GM20431 (cell line): ENCODE measurements around the gene SS18.
"Not testable (repeated sequence)": the region's sequence is repeated elsewhere in the genome, so short reads cannot be mapped to it uniquely, and the experiment has no call there.

Experiments
- in situ Hi-C: fragments of 300-500 bp; cut with MseI, MboI; formaldehyde crosslinking; loops from one replicate; pipeline ENCODE4 v1.15.0; 2020; ENCODE audit warnings: low sequenced_read_pairs; ENCODE audit not compliant: unreplicated experiment

Gene SS18, protein sequence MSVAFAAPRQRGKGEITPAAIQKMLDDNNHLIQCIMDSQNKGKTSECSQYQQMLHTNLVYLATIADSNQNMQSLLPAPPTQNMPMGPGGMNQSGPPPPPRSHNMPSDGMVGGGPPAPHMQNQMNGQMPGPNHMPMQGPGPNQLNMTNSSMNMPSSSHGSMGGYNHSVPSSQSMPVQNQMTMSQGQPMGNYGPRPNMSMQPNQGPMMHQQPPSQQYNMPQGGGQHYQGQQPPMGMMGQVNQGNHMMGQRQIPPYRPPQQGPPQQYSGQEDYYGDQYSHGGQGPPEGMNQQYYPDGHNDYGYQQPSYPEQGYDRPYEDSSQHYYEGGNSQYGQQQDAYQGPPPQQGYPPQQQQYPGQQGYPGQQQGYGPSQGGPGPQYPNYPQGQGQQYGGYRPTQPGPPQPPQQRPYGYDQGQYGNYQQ

DNA sequence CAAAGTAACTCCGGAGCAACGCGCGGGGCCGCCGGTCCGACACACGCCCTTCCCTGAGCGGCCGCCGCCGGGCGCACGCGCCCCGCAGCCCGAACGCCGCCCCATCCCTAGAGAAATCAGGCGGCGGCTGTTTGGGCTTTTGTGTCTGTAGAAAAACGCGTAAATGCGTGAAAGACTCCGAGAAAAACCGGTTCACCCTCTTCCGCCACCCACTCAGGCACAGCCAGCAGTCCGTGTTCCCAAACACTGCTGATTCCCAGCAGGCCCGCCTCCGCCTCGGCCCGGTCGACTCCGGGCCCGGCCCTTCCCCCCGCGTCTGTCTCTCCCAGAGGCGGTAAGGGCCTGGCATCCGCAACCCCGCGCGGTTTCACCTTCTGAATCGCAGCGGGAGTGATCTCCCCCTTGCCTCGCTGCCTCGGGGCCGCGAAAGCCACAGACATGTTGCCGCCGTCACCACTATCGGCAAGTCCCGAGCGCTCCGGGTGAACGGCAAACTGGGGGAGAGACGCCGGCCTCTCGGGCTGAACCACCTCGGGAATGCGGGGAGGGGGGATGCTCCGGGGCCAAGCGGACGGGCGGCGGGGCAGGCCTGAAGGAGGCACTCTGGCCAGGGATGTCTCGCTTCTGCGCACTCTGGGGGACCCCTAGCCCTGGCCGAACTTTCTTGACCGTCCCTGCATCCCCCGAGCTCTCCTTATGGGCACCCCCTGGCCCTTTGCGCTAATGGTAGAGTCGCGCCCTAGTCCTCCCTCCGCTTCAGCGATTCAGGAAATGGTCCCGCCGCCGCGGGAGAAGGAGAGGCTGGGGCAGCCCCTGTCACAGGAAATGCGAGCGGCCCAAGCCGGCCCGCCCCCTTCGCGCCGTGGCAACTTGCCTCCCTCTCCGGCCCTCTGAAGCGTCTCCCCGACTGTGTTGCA lies at the start of gene SS18:
Gene SS18 (minus strand): TSS at position 484 of the 917 bp plus-strand sequence. CDS start 44 bp downstream, at position 440.
- in situ Hi-C loops, result no loop called here

DNA sequence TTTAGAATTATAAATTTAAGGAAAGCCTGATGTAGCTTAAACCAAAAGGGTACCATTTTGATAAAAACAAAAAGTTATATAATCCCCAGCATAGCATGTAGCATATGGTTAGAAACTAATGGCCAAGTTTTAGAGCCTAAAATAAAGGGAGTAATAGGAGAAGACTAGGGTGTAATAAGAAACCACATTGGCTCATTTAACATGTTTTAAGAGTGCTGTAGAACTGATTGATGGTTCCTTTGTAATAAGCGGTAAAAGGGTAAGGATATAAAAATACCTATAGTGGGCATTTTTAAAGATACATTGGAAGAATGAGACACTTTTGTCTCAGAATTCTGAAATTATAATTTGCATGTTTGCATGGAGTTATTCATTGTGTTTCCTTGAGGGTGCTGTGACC lies 45.1 kb upstream of the SS18 start:
- in situ Hi-C loops, result no loop called here

DNA sequence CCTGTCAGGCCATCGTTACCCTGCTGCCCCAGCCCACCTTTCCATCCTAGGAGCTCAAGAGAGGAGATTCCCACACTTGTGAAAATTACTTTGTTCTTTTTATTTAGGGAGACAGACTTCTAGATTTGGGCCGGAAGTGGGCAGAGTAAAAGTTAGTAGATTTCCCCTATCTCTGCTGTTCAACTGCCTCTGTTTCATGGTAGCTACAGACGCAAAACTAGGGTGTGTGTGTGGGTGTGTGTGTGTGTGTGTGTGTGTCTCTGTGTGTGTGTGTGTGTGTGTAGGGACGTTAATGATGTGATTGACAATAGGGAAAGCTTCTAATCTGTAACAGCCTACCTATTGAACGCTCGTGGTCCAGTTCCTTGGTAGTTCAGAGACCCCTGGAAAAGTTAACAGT lies 43.7 kb upstream of the SS18 start:
- in situ Hi-C loops, result no loop called here

DNA sequence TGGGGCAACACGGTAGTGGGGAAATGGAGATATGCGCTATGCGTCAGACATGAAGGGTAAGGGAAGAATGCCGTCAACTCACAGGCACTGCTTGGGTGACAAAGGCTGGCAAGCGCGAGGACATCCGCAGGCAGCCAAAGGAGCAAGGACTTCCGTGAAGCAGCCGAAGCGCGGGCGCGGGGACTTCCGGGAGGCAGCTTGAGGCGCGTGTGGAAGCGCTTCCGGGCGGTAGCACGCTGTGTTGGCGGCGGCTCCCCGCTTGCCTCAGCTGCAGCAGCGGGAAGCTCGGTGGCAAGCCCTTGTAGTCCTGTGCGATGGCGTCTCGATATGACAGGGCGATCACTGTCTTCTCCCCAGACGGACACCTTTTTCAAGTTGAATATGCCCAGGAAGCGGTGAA lies 43.2 kb upstream of the SS18 start, which contains the start of gene PSMA8:
Gene PSMA8 (plus strand): TSS at position 218 of the 400 bp plus-strand sequence. CDS start 97 bp downstream, at position 315.
- in situ Hi-C loops, result no loop called here

DNA sequence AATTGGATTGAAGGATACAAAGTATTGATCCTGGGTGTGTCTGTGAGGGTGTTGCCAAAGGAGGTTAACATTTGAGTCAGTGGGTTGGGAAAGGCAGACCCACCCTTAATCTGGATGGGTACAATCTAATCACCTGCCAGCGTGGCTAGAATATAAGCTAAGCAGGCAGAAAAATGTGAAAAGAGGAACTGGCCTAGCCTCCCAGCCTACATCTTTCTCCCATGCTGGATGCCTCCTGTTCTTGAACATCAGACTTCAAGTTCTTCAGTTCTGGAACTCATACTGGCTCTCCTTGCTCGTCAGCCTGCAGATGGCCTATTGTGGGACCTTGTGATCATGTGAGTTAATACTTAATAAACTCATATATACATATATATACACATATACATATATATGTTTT lies 37.8 kb upstream of the SS18 start:
- in situ Hi-C loops, result not testable (repeated sequence)

DNA sequence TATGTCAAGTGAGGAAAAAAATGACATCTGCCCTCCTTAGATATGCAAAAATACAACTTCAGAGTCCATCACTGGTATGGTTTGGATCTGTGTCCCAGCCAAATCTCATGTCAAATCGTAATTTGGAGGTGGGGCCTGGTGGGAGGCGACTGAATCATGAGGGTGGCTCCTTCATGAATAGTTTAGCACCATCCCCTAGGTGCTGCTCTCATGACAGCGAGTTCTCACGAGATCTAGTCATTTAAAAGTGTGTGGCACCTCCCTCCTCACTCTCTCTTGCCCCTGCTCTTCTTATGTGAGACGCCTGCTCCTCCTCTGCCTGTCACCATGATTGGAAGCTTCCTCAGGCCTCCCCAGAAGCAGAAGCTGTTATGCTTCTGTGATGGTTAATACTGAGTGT lies 37.4 kb upstream of the SS18 start:
- in situ Hi-C loops, result no loop called here

DNA sequence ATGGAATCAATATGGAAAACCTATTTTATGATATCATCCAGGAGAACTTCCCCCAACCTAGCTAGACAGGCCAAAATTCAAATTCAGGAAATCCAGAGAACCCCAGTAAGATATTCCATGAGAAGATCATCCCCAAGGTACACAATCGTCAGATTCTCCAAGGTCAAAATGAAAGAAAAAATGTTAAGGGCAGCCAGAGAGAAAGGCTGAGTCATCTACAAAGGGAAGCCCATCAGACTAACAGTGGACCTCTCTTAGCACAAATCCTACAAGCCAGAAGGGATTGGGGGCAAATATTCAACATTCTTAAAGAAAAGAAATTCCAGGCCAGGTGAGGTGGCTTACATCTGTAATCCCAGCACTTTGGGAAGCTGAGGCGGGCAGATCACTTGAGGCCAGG lies 31.6 kb upstream of the SS18 start:
- in situ Hi-C loops, result not testable (repeated sequence)

DNA sequence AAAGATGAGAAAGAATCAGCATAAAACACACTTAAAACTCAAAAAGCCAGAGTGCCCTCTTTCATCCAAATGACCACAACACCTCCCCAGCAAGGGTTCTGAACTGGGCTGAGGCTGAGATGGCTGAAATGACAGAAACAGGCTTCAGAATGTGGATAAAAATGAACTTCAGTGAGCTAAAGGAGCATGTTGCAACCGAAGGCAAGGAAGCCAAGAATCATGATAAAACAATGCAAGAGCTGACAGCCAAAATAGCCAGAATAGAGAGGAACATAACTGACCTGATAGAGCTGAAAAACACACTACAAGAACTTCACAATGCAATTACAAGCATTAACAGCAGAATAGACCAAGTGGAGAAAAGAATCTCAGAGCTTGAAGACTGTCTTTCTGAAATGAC lies 31.1 kb upstream of the SS18 start:
- in situ Hi-C loops, result no loop called here

DNA sequence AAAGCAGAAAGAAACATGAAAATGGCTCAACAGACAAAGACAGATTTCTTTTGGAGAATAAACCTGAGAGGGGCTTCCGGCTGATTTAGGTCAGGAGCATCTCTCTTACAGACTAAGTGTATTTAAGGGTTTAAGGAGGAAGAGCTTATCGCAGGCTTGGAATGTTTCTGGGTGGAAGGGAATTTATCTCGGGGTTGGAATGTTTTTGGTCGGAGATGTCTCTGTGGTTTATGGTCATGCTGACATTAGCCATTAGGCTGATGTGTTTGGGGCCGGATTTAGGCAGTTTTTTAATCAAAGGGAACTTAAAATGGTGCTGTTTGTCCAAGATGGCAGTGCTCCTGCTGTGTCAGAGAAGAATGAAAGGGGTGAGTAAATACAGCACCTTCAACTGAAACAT lies 28.8 kb upstream of the SS18 start:
- in situ Hi-C loops, result no loop called here

DNA sequence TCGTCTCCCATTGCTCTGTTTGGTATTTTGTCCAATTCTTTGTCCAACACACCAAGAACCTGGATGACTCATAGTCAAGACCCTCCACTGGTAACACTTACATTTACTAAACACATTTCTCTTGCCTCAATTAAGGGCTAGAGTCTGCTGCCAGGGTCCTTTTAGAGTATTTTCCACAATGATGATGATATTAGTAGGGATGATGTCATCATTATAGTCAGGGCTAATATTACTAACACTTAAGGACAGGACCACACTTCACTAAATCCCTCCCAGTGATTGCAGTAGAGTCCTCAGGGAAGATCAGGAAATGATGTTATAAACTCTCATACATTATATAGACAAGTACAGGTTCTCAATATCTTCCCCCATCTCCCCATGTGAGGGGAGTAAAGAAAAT lies 13.6 kb upstream of the SS18 start:
- in situ Hi-C loops, result no loop called here

DNA sequence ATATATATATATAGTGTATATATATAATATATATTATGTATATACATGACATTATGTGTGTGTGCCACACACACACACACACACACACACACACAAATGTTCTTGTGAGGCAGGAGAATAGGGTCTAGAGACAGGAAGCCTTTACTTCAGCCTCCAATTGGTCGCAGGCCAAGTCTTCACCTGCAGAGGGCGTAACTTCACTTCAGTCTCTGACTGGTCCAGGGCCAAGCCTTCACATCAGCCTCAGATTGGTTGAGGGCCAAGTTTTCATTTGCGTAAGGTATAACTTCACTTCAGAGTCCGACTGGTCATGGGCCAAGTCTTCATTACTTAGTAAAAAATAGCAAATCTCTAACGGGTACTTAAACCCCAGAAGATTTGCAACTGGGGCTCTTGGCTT lies 13.2 kb upstream of the SS18 start:
- in situ Hi-C loops, result no loop called here

DNA sequence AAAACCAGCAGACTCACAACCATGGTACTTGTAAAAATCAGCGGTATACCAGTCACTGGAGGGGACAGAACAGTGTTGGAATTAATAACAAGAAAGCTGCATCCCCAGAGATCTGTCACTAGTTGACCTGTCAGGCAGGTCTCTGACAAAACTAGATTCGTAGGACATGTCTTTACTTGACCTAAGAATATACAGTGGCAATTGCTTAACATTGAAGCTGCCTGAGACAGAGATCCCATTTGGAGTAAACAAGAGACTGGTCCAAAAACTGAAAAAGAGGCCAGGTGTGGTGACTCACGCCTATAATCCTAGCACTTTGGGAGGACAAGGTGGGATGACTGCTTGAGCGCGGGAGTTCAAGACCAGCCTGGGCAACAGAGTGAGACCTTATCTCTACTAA lies 7.2 kb upstream of the SS18 start:
- in situ Hi-C loops, result no loop called here

DNA sequence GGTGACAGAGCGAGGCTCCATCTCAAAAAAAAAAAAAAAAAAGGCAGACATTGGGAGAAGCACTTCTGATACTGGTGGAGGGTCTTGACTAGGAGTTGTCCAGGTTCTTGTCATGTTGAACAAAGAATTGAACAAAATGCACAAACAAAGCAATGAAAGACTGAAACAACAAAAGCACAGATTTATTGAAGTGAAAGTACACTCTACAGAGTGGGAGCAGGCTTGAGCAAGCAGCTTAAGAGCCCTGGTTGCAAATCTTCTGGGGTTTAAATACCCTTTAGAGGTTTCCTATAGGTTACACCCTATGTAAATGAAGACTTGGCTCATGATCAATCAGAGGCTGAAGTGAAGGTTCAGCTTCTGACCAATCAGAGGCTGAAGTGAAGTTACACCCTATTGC lies 6.4 kb upstream of the SS18 start:
- in situ Hi-C loops, result no loop called here

DNA sequence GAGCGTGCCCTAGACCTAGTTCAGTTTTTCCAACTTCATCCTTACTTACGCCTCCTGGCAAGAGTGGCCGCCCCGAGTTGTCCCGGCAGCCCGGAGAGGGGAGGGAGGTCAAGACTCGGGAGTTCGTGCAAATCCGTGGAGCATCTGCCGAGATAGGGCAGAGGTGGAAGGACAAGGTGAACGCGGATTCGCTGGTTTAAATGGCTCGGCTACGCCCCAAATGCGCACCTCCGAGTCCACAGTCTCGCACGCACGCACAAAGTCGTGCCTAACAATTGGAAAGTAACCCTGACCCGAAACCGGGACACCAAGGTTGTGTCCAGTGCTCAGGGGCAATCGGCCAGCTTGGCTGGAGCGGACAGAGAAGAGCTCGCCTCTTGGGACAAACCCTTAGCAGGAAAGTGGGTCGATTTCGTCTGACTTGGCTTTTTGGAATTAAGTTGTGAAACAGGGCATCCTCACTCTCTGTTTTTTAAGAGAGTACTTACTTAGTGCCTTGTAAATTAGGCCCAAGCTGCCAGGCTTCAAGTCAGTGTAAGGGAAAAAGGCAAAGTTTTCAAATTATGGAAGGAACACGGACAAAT lies 726 bp upstream of the SS18 start:
- in situ Hi-C loops, result no loop called here

DNA sequence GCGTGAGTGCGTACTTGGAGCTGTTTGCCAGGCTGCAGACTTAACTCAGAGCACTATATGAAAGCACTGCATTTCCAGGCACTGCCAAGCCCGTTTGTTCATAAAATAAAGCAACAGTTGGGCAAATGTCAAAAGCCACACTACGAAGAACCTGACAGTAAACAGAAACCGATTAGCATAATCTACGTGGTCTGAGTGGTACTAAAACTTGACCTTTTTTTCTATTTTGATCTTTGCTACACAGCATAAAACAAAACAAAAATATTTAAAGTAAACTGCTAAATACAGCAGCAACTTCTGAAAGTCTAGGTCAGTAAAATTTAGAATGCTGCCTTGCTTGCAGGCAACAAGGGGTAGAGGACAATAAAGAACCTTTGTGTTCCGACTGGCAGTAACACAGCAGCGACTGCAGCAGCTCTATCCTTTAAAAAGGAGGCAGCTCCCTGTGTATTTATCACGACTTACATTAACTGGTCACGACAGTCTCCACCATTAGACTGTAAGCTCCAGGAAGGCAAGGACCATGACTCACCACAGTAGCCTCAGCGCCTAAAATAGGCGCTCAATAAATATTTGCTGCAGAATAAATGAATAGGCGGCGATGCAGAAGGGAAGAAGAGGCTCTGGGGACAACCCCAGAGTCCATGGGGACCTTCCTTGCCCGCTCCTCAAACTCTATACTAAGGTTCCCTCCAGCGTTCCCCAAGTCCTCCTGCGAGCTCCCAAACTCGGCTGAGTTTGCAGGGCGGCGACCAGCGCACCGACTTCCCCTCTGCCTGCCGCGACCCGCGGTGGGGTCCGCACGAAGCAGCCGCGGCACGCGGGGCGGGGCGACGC lies 902 bp downstream of the SS18 start:
- in situ Hi-C loops, result no loop called here

DNA sequence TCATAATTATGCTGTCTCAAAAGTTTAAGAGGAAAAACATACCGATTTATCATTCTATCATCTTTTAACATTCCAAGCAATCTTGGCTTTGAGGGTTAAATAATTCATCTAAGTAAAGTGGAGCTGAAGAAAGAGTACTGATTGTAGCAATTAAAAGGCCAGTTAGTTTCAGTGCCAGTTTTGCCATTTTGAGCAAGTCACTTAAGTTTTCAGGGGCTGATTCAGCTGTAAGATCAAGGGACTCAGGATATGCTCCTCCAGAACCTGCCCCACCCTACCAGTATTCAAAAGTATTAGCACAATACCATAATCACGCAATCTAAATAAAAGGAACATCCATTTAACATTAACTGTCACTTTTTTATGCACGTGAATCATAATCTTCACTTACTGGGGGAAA lies 1.9 kb downstream of the SS18 start:
- in situ Hi-C loops, result no loop called here

DNA sequence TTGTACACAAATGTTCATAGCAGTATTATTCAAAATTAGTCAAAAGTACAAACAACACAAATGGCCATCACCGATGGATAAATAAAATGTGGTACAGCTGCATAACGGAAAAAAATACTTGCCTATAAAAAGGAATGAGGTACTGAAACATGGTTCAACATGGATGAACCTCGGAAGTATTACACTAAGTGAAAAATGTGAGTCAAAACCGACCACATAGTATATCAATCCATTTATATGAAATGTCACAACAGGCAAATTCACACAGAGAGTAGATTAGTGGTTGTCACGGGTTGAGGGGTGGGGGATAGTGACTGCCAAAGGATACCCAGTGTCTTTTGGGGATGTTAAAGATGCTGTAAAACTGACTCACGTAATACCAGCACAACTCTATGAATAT lies 3.5 kb downstream of the SS18 start:
- in situ Hi-C loops, result no loop called here

DNA sequence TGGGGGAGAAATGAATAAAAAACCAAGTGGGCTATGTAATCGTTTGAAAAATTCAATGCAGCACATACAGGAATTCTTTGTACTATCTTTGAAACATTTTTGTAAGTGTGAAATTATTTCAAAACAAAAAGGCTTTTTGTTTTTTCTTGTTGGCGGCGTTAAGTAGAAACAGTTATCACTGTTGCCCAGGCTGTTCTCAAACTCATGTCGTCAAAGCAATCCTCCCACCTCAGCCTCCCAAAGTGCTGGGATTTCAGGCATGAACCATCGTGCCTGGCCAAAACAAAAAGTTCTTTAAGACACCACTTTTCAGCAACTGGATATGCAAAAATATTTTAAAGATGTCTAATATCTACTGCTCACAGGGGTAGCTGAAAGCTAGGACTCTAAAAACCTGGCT lies 5.4 kb downstream of the SS18 start:
- in situ Hi-C loops, result no loop called here

DNA sequence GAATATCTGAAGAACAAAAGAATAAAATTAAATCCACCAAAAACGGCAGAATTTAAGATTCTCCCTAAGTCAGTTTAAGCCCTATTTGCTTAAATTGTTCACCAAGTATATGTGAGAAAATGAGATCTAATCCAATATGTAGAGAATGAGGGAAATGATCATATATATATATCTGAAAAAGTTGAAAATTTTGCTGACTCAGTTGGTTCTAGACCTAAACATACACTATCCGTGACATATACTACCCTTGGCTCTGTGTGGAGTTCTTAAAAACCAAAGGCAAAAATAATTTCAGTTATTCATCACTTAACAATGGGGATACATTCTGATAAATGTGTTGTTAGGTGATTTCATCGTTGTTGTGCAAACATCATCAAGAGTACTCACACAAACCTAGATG lies 7.3 kb downstream of the SS18 start:
- in situ Hi-C loops, result no loop called here

DNA sequence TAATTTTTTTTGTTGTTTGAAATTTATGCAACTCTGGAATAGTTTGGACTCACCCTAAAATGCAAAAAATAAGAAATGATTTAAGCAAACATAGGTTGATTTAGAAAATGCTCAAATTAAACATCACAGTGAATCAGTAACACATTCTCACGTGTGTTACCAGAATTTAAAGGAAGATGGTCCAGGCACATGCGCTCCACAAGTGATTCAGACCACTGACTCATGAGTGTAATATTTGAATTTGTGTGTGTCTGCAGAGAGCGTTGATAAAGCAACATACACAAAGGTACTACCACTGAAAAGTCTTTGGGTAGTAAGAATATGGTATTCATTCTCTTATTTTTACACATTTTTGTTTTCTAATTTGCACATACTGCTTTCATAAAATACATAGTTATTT lies 7.9 kb downstream of the SS18 start:
- in situ Hi-C loops, result no loop called here
